Mucosa of descending colon (tissue), 3 donors: Measurements from ENCODE around the gene PLCG2. TPM values are rescaled to one million over a fixed set of nuclear protein-coding genes. Genes with fewer than 3 reads are reported as not detected.

Source experiments
- ATAC-seq: fragments of 200-7000 bp; cut with Tn5 transposase; one replicate; pipeline ENCODE4 v1.9.1; 2020; ENCODE audit warnings: mild to moderate bottlenecking, moderate library complexity
- DNase-seq, 3 donors: peaks; one replicate each; pipeline ENCODE4 v3.0.0-alpha.2; 2020
- H3K36me3 ChIP-seq: fragments of 200-600 bp; one replicate; pipeline ENCODE4 v1.8.0; 2021; ENCODE audit warnings: low read depth, mild to moderate bottlenecking
- H3K4me1 ChIP-seq: fragments of 200-600 bp; one replicate; pipeline ENCODE4 v1.8.0; 2021; ENCODE audit warnings: low read depth, mild to moderate bottlenecking
- H3K4me3 ChIP-seq: fragments of 200-600 bp; one replicate; pipeline ENCODE4 v1.8.0; 2021; ENCODE audit warnings: mild to moderate bottlenecking
- H3K9me3 ChIP-seq: fragments of 200-600 bp; one replicate; pipeline ENCODE4 v1.8.0; 2021; ENCODE audit warnings: mild to moderate bottlenecking
- intact Hi-C, 2 donors: fragments of 100-400 bp; cut with DNase I in 1 of 2; cut with micrococcal nuclease in 1 of 2; formaldehyde crosslinking; loops; one replicate each; pipeline versions ENCODE4 v1.11.0 to v1.11.1; 2022; cut with DNase I, micrococcal nuclease
- total RNA-seq, 3 donors: library from RNA; stranded (reverse); fragmentation: NEBNext Ultra II Directional in 2 of 3; extraction: Animal tissue kit (Norgen Biotek cat#: 25700) in 2 of 3; gene quantifications; one replicate each; pipeline versions ENCODE4 v1.2.1 to v1.2.4, GENCODE V29; 2021 to 2023
- TF ChIP-seq, protein P1 (sequence below): fragments of 200-600 bp; IDR thresholded peaks from one replicate; pipeline ENCODE4 v1.8.0; 2022; ENCODE audit warnings: antibody characterized with exemption, mild to moderate bottlenecking
- donor health status: DM: no; HTN: no; CAD: no; lungs with moderate emphysema.
- donor health status: DM: no; HTN: no; CAD: no.
- donor health status: DM: no; HTN: yes; CAD: no.

The PLCG2 gene
- total RNA-seq, 3 donors from 2014 or later = 14.7 to 19.5 (median 15.0) TPM

DNA sequence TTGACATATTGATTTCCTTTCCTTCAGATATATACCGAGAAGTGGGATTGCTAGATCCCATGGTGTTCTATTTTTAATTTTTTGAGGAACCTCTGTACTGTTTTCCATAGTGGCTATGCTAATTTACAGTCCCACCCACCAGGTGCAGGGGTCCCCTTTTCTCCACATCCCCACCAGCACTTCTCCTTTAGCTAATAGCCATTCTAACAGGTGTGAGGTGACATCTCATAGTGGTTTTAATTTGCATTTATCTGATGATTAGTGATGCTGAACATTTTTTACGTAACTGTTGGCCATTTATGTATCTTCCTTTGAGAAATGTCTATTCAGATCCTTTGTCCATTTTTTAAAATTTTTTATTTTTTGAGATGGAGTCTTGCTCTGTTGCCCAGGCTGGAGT lies 138.3 kb downstream of the PLCG2 start:
- H3K4me3 ChIP-seq = no peak overlapping the region
- intact Hi-C loops = no loop called here
- ATAC-seq = no peak

DNA sequence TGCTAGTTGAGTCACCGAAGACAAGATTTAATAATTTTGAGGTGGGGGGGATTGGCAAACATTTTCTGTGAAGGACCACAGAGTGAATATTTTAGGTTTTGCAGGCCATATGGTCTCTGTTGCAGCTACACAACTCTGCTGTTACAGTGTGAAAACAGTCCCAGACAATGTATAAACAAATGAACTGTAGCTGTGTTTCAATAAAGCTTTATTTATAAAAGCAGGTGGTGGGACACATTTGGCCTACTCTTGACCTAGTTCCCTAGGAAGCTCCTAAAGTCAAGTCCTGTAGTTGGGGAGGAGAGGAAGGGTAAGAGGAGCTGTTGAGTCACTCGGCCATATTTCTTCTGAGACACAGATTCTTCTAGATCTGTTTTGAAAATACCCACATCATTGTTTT lies 139.8 kb downstream of the PLCG2 start:
- Histone ChIP-seq H3K36me3 (no peaks in the 10 kb centered on the region), H3K9me3 (no peaks in the 10 kb centered on the region), H3K4me1 (no peaks in the 10 kb centered on the region), H3K4me3 (no peak overlapping the region)
- intact Hi-C loops = no loop called here
- TF ChIP-seq, protein P1, sequence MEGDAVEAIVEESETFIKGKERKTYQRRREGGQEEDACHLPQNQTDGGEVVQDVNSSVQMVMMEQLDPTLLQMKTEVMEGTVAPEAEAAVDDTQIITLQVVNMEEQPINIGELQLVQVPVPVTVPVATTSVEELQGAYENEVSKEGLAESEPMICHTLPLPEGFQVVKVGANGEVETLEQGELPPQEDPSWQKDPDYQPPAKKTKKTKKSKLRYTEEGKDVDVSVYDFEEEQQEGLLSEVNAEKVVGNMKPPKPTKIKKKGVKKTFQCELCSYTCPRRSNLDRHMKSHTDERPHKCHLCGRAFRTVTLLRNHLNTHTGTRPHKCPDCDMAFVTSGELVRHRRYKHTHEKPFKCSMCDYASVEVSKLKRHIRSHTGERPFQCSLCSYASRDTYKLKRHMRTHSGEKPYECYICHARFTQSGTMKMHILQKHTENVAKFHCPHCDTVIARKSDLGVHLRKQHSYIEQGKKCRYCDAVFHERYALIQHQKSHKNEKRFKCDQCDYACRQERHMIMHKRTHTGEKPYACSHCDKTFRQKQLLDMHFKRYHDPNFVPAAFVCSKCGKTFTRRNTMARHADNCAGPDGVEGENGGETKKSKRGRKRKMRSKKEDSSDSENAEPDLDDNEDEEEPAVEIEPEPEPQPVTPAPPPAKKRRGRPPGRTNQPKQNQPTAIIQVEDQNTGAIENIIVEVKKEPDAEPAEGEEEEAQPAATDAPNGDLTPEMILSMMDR = no peak
- DNase-seq (no peak), ATAC-seq (no peak)

More for the DNA sequence above, 138.3 kb downstream of the PLCG2 start:
- Histone ChIP-seq H3K36me3 (no peaks in the 10 kb centered on the region), H3K9me3 (no peaks in the 10 kb centered on the region), H3K4me1 (no peaks in the 10 kb centered on the region)
- TF ChIP-seq, protein P1 = no peak
- DNase-seq = no peak

- no peaks in the 10 kb centered on the region for H3K4me1 ChIP-seq
- TF ChIP-seq, protein P1 = no peak
- ATAC-seq = no peak
- no peak for DNase-seq
- no peaks in the 10 kb centered on the region for H3K9me3 ChIP-seq
- no peaks in the 10 kb centered on the region for H3K36me3 ChIP-seq
- H3K4me3 ChIP-seq = no peak overlapping the region
- intact Hi-C loops = no loop called here
Observed at GRCh38 chr16:81920498-81920897, 141.4 kb downstream of the PLCG2 start.

DNA sequence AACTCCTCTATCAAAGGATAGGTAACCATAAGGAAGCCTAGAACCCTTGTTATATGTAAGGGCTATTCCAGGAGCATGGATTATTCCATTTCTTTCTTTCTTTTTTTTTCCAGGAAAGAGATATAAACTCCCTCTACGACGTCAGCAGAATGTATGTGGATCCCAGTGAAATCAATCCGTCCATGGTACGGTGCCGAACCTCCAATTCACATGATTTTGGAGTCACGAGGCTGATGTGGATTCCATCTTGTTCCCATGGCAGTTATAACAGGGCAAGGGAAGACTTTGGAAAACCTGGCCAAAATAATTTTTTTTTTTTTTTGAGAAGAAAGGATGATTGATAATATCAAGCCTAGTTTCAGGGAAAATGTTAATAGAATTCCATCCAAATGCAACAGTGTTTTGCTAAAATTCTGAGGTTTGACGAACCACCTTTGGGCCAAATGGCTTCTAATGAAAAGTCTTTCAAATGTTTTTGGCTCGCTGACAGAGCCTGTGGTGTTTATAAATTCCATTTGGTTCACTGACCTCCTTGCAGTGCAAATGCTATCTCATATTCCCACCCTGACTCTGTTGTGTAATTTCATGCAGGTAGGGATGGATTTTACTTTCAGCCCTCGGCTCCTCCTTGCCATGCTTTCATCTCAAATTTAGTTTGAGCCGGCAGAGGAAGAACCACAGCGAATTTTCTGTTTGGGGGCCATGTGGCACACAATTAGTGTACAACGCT lies 142.2 kb downstream of the PLCG2 start:
- ATAC-seq (no peak), DNase-seq (no peak)
- Histone ChIP-seq H3K36me3 (no peaks in the 10 kb centered on the region), H3K4me3 (no peak overlapping the region), H3K4me1 (no peaks in the 10 kb centered on the region), H3K9me3 (no peaks in the 10 kb centered on the region)
- TF ChIP-seq, protein P1 = no peak
- intact Hi-C loops = no loop called here

GRCh38 chr16:81921843-81922584 lies 142.9 kb downstream of the PLCG2 start:
- ATAC-seq (no peak), DNase-seq (no peak)
- intact Hi-C loops = no loop called here
- Histone ChIP-seq H3K4me1 (no peaks in the 10 kb centered on the region), H3K9me3 (no peaks in the 10 kb centered on the region), H3K4me3 (no peak overlapping the region), H3K36me3 (no peaks in the 10 kb centered on the region)
- TF ChIP-seq, protein P1 = no peak
